GM19238 (cell line): ENCODE measurements around the gene ITPR2.
"Not testable (repeated sequence)": the region's sequence is repeated elsewhere in the genome, so short reads cannot be mapped to it uniquely, and the experiment has no call there.

Experiments
- DNase-seq: peaks from one replicate; pipeline ENCODE4 v3.0.0; 2011; ENCODE audit warnings: low spot score; ENCODE audit not compliant: insufficient read length

The ITPR2 gene

DNA sequence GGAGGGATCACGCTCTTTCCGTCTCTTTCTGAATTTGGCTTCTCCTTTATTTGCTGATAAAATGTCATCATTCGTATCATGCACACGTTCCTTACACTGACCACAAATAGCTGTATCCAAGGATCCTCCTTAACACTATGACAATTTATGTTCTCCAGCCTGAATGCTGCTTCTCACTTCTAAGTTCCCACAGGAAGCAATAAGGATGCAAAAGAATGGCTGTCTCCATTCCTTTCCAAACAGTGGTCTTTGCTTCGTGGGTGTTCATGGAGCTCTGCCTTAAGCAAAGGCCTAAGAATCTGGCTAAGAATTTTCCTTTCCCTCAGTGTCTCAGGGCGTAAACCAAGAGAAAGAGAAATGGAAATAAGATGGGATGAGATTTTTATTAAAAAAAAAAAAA is 200.2 kb downstream of the ITPR2 start:
- no peak for DNase-seq

DNA sequence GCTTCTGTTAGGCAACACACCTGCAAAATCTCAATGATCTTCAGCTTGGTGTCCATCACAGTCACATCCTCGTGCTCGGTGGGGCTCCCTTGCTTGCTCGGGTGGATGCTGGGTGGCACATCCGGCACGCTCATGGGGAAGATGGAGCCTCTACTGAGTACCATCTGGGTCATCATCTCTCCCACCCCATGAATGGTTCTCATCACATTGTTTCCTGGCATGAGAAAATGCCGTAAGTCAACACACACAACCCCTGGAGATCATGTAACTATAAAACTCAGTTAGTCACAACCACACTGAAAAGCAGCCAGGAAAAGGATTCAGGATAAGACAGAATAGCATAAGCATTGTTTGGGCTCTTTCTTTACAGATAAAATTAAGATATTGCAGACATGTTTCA is 201.1 kb downstream of the ITPR2 start:
- no peak for DNase-seq

DNA sequence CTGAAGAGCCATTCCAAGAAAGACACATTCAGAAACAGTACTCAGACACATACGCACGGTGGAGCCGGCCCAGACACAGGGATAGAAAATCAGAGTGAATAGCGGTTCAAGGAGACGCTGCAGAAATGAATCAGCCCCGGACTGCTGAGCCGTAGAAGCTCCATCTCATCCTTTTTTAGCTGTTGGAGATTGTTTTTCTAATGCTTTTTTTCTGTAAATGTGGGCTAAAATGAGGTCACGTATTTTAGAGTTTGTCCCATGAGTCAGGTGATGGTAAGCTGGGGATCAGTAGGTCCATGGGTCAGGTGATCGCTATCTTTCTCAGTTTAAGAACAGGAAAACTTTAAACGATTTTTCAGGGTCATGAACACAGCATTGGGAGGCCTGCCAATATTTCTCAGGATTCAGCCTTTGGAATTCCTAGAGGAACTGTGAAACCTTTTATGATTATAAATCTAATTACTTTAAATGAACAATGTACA is 202.4 kb downstream of the ITPR2 start:
- DNase-seq = no peak

GRCh38 chr12:26629864-26630263 is 203.1 kb downstream of the ITPR2 start:
- DNase-seq = no peak

GRCh38 chr12:26628234-26628633 is 204.8 kb downstream of the ITPR2 start:
- DNase-seq = no peak

DNA sequence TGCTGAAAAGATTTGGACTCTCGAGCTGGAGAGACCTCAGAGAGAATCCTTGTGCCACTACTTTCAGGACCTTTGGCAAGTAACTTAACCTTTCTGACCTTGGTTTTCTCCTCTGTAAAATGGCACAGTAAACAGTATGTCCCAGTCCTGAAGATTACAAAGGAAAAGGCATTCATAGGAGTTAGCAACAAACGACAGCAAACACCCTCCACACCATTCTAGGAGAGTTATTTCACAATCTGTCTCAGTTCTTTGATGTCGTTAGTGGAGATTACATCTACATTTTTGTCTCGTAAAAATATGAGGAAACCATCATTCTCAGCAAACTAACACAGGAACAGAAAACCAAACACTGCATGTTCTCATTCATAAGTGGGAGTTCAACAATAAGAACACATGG is 205.7 kb downstream of the ITPR2 start:
- no peak for DNase-seq

GRCh38 chr12:26623136-26623535 is 209.9 kb downstream of the ITPR2 start:
- DNase-seq = no peak

- DNase-seq = no peak
Measured at GRCh38 chr12:26622601-26623000, 210.4 kb downstream of the ITPR2 start.

GRCh38 chr12:26621932-26622331 is 211.1 kb downstream of the ITPR2 start:
- no peak for DNase-seq

- no peak for DNase-seq
Measured at GRCh38 chr12:26620907-26621306, 212.1 kb downstream of the ITPR2 start.

DNA sequence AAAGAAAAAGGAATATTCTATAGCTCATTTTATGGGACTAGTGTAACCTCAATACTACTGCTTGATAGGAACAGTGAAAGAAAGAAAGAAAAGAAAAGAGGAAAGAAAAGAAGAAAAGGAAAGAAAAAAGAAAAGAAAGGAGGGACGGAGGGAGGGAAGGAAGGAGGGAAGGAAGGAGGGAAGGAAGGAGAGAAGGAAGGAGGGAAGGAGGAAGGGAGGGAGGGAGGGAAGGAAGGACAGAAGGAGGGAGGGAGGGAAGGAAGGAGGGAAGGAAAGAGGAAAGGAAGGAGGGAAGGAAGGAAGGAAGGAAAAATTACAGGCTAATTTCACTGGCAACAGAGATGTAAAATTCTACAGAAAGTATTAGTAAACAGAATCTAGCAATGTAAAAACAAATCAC is 215.5 kb downstream of the ITPR2 start:
- no peak for DNase-seq

DNA sequence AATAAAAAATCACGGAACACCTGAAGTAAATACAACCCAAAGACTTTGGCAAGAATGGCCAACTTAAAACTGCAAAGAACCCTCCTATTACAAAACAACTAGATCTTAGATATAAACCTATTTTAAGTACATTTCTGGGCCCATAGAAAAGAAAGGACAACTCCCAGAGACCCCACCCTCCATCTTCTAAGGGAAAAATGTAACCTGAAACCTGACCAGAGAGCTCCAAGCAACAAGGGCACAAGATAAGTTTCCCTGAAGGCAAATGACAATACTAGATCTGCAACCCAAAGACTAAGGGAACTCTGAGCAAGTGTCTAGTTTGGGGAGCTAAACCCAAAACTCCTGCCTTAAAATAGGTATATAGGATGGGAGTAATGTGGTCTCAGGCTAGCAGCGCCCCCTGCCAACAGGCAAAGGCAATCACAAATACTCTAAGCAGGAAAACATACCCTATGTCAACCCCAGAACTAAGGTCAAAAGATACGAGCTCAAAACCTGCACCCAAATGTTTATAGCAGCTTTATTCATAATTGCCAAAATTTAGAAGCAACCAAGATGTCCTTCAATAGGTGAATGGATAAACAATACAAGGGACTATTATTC is 218.9 kb downstream of the ITPR2 start:
- DNase-seq = no peak

DNA sequence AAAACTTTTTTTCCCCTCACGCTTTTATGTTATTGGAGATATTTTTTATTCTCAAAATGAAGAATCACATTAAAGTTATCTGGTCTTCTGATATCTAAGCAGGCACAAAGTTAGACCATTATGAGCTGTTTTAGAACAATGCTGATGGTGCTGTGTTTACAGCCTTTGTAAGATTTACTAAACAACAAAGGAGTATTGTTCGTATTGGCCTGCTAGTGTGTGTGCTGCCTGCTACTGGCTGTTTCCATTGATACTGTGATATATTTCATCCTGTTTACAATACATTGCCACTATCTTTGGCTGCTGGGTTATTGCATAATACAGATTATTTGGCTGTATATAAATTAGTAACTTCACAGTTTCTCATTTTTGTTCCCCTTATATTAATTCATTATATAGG is 220.8 kb downstream of the ITPR2 start:
- DNase-seq = no peak

DNA sequence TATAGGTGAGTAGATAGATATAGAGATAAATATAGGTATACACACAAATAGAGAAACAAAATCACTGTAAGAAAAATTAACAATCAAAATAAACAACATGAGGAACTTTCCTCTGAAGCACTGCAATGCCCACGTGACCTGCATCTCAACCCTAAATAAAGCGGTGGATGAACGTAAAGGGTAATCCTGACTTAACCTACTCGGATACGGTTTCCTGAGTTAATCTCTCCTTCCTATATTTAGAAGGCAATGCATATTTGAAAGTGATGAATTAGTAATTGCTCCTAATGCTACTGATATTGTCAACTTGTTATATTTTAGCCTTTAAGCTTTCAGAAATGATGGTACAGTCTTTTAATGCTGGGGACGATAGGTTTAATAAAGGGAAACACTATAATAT is 221.4 kb downstream of the ITPR2 start:
- no peak for DNase-seq

GRCh38 chr12:26610774-26611173 is 222.2 kb downstream of the ITPR2 start:
- DNase-seq = no peak

DNA sequence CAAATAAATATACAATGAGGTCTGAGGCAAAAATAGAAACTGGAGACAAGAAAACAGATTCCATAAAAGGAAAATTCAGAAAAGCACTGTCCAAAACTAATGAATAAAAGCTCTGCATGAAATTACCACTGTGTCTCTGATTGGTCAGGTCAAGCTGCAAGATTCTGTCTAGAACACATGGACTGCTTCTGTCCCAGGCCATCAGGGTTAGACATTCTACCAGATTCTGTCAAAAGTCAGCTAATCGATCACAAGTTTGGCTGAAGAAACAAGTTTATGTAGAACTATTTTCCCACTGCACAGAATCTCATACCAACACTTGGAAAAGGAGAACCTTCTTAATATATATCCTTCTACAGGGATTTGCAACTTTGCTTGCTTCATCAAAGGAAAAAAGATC is 223.0 kb downstream of the ITPR2 start:
- no peak for DNase-seq

- DNase-seq = no peak
Measured at GRCh38 chr12:26608706-26609105, 224.3 kb downstream of the ITPR2 start.

- no peak for DNase-seq
Measured at GRCh38 chr12:26608273-26608672, 224.7 kb downstream of the ITPR2 start.

DNA sequence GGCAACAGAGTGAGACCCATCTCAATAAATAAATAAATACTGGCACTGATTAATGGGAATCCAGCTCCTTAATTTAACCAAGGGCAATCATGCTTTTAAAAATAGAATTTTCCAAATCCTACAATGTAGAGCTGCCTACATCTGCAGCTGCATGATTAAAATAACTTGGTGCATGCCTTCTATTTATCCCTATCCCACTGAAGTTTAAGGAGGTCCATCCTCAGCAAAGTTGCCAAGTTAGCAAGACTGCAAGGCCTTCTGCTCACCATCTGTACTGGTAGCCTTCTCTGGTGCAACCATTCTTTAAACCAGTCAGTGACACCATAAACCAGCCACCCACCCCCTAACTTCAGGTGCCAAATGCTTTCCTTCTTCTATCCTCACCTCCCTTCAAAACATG is 226.1 kb downstream of the ITPR2 start:
- no peak for DNase-seq

DNA sequence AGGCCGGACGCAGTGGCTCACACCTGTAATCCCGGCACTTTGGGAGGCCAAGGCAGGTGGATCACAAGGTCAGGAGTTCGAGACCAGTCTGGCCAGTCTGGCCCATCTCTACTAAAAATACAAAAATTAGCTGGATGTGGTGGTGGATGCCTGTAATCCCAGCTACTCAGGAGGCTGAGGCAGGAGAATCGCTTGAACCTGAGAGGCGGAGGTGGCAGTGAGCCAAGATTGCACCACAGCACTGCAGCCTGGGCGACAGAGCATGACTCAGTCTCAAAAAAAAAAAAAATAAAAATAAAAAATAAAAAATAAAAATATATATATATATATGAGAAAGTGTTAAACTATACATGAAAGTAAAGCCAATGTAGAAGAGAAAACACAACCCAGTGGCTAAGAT is 228.2 kb downstream of the ITPR2 start:
- not testable (repeated sequence) for DNase-seq

- no peak for DNase-seq
Measured at GRCh38 chr12:26599096-26599695, 233.8 kb downstream of the ITPR2 start.

- DNase-seq = no peak
Measured at GRCh38 chr12:26595806-26596205, 237.2 kb downstream of the ITPR2 start.

- DNase-seq = no peak
Measured at GRCh38 chr12:26580619-26581018, 252.4 kb downstream of the ITPR2 start.
